ENCODE results near the gene SRD5A1. TPM values are rescaled to one million over a fixed set of nuclear protein-coding genes. Genes with fewer than 3 reads are reported as not detected.

The SRD5A1 gene
- polyA plus RNA-seq, 1 experiment: 20.9 TPM

- no peaks in the 10 kb centered on the region for H3K36me3 ChIP-seq (ENCODE audit: control insufficient read depth, insufficient read depth, low read length)
- peaks cover 2% of the 10 kb centered on the region; the same call in 1 of the 2 replicates for H3K27me3 ChIP-seq (ENCODE audit: control insufficient read depth, insufficient read depth, low read length)
- TF ChIP-seq CTCF (IDR thresholded peaks at IDR 0.05; ENCODE audit: insufficient read depth, low read depth, low read length): no peak
- no peak overlapping the region for H3K4me3 ChIP-seq (ENCODE audit: low read depth, low read length)
- CTCF ChIA-PET: interaction anchor here (0.8 to 1.7 kb wide), 2 partner anchors 13 to 17 kb away, joined by 3 to 4 read pairs; no protein-coding TSS in a partner anchor
- no peak for DNase-seq (ENCODE audit: low read depth)
- POLR2A ChIA-PET: no interaction called here
These were observed 53.3 kb downstream of the SRD5A1 start for GRCh38 chr5:6686501-6686900.

- no peak for DNase-seq (ENCODE audit: low read depth)
- Histone ChIP-seq H3K27me3 (ENCODE audit: control insufficient read depth, insufficient read depth, low read length) (peaks cover 2% of the 10 kb centered on the region; the same call in 1 of the 2 replicates), H3K4me3 (ENCODE audit: low read depth, low read length) (peak overlapping the region; percentile 0; the same call in 1 of the 2 replicates), H3K36me3 (ENCODE audit: control insufficient read depth, insufficient read depth, low read length) (no peaks in the 10 kb centered on the region)
- no peak for TF ChIP-seq CTCF (IDR thresholded peaks at IDR 0.05; ENCODE audit: insufficient read depth, low read depth, low read length)
- ChIA-PET CTCF (interaction anchor here (0.8 to 1.7 kb wide), 2 partner anchors 14 to 17 kb away, joined by 3 to 4 read pairs; no protein-coding TSS in a partner anchor), POLR2A (no interaction called here)
These were observed 53.7 kb downstream of the SRD5A1 start for GRCh38 chr5:6686915-6687409.

GRCh38 chr5:6687505-6687904 is 54.3 kb downstream of the SRD5A1 start:
- ChIA-PET POLR2A (no interaction called here), CTCF (interaction anchor here (1.7 kb wide), 1 partner anchor 16 kb away, joined by 4 read pairs; no protein-coding TSS in a partner anchor)
- peaks cover 2% of the 10 kb centered on the region; the same call in 1 of the 2 replicates for H3K27me3 ChIP-seq (ENCODE audit: control insufficient read depth, insufficient read depth, low read length)
- H3K36me3 ChIP-seq (ENCODE audit: control insufficient read depth, insufficient read depth, low read length): no peaks in the 10 kb centered on the region
- TF ChIP-seq CTCF (IDR thresholded peaks at IDR 0.05; ENCODE audit: insufficient read depth, low read depth, low read length): no peak
- no peak overlapping the region for H3K4me3 ChIP-seq (ENCODE audit: low read depth, low read length)
- DNase-seq (ENCODE audit: low read depth): no peak

- no peak overlapping the region for H3K4me3 ChIP-seq (ENCODE audit: low read depth, low read length)
- no peak for DNase-seq (ENCODE audit: low read depth)
- TF ChIP-seq CTCF (IDR thresholded peaks at IDR 0.05; ENCODE audit: insufficient read depth, low read depth, low read length): no peak
- H3K27me3 ChIP-seq (ENCODE audit: control insufficient read depth, insufficient read depth, low read length): 0 out of 2 replicates have a peak, but pooled peaks cover 2% of the 10 kb centered on the region
- ChIA-PET CTCF (interaction anchor here (0.7 kb wide), 1 partner anchor 20 kb away, joined by 3 read pairs; no protein-coding TSS in a partner anchor), POLR2A (no interaction called here)
- no peaks in the 10 kb centered on the region for H3K36me3 ChIP-seq (ENCODE audit: control insufficient read depth, insufficient read depth, low read length)
These were observed 59.7 kb downstream of the SRD5A1 start for GRCh38 chr5:6692906-6693305.

GRCh38 chr5:6698696-6699095 is 65.5 kb downstream of the SRD5A1 start:
- no peaks in the 10 kb centered on the region; the same call in 1 of the 2 replicates for H3K27me3 ChIP-seq (ENCODE audit: control insufficient read depth, insufficient read depth, low read length)
- ChIA-PET POLR2A (no interaction called here), CTCF (no interaction called here)
- TF ChIP-seq CTCF (IDR thresholded peaks at IDR 0.05; ENCODE audit: insufficient read depth, low read depth, low read length): no peak
- no peak for DNase-seq (ENCODE audit: low read depth)
- no peaks in the 10 kb centered on the region for H3K36me3 ChIP-seq (ENCODE audit: control insufficient read depth, insufficient read depth, low read length)
- H3K4me3 ChIP-seq (ENCODE audit: low read depth, low read length): no peak overlapping the region
